Upper lobe of right lung (tissue), 1 donor: ENCODE data around the gene CXADR. TPM values are rescaled to one million over a fixed set of nuclear protein-coding genes. Genes with fewer than 3 reads are reported as not detected.

ENCODE experiments used
- ATAC-seq: fragments of 200-7000 bp; cut with Tn5 transposase; one replicate; pipeline ENCODE4 v1.9.1; 2020; ENCODE audit warnings: mild to moderate bottlenecking, moderate library complexity
- DNase-seq: peaks from one replicate; pipeline ENCODE4 v3.0.0-alpha.2; 2020
- H3K27ac ChIP-seq: fragments of 200-600 bp; one replicate; pipeline ENCODE4 v1.8.0; 2022
- H3K27me3 ChIP-seq: fragments of 200-600 bp; one replicate; pipeline ENCODE4 v1.8.0; 2022; ENCODE audit warnings: mild to moderate bottlenecking
- H3K36me3 ChIP-seq: fragments of 200-600 bp; one replicate; pipeline ENCODE4 v1.8.0; 2022
- H3K4me1 ChIP-seq: fragments of 200-600 bp; one replicate; pipeline ENCODE4 v1.8.0; 2022
- H3K4me3 ChIP-seq: fragments of 200-600 bp; one replicate; pipeline ENCODE4 v1.8.0; 2022; ENCODE audit warnings: mild to moderate bottlenecking
- H3K9me3 ChIP-seq: fragments of 200-600 bp; one replicate; pipeline ENCODE4 v1.8.0; 2022
- intact Hi-C: fragments of 100-400 bp; cut with DNase I; formaldehyde crosslinking; loops from one replicate; pipeline ENCODE4 v1.11.0; 2022
- total RNA-seq: library from RNA; stranded (reverse); fragmentation: NEBNext Ultra II Directional; extraction: Animal tissue kit (Norgen Biotek cat#: 25700); gene quantifications from one replicate; pipeline ENCODE4 v1.2.1, GENCODE V29; 2021
- TF ChIP-seq, protein P1 (sequence below): fragments of 200-600 bp; IDR thresholded peaks from one replicate; pipeline ENCODE4 v1.8.0; 2022; ENCODE audit warnings: antibody characterized with exemption
- donor health status: DM: no; HTN: yes; CAD: no; lungs with severe emphysema.

Gene CXADR
- total RNA-seq, 1 donor from 2014 or later, result 29.0 TPM

DNA sequence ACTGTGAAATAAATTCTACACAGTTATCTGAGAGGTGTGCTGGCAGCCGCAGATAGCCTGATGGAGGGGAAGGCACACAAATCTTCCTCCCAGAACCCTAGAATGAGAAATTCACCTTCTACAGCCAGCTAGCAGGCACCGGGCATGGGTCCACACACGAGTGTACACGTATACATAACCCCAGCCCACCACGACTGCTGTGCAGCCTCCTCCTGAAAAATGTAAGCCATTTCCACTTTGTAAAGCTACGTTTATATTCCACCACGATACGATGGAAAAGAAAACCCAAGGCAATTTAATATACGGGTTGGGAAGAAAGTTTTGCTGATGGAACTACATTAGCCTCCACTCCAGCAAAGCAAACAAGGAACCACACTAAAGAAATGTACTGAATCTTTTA is 98.1 kb downstream of the CXADR start:
- DNase-seq (no peak), ATAC-seq (no peak)
- Histone ChIP-seq H3K27ac (peak overlapping the region; percentile 91), H3K4me3 (peak overlapping the region; percentile 79), H3K27me3 (no peaks in the 10 kb centered on the region), H3K9me3 (no peaks in the 10 kb centered on the region), H3K4me1 (peaks cover 14% of the 10 kb centered on the region), H3K36me3 (peaks cover 14% of the 10 kb centered on the region)
- intact Hi-C loops, result no loop called here
- TF ChIP-seq, protein P1, sequence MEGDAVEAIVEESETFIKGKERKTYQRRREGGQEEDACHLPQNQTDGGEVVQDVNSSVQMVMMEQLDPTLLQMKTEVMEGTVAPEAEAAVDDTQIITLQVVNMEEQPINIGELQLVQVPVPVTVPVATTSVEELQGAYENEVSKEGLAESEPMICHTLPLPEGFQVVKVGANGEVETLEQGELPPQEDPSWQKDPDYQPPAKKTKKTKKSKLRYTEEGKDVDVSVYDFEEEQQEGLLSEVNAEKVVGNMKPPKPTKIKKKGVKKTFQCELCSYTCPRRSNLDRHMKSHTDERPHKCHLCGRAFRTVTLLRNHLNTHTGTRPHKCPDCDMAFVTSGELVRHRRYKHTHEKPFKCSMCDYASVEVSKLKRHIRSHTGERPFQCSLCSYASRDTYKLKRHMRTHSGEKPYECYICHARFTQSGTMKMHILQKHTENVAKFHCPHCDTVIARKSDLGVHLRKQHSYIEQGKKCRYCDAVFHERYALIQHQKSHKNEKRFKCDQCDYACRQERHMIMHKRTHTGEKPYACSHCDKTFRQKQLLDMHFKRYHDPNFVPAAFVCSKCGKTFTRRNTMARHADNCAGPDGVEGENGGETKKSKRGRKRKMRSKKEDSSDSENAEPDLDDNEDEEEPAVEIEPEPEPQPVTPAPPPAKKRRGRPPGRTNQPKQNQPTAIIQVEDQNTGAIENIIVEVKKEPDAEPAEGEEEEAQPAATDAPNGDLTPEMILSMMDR, result no peak

DNA sequence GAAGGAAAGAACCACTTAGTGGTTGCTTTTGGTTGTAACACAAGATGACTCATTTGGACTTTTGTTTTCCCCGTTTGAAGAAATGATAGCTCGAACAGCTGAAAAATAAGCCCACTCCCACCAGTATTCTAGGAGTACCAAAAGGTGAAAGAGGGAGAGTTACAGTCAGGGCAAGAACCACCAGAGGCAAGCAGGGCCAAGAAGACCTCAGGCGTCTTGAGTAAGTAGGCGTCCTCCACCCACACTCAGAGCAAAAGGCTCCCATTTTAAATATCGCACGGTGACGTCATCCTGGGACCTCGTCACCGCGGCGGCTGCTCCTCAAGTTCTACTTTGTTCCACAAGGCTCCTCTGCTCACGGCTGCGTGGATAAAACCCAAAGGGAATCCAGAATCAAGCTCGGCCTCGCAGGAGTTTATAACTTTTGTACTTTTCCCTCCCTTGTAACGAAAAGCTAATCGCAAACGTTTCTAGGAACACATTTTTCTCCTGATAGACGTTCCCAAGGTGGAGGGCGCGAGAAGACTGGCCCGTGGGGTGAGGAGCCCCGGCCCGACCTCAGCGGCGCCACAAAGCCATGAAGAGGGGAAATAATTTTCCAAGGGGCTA is 98.7 kb downstream of the CXADR start:
- DNase-seq (peak; percentile 87), ATAC-seq (peak; percentile 55)
- TF ChIP-seq, protein P1, result no peak
- Histone ChIP-seq H3K36me3 (peaks cover 14% of the 10 kb centered on the region), H3K4me1 (peaks cover 14% of the 10 kb centered on the region), H3K9me3 (no peaks in the 10 kb centered on the region), H3K4me3 (peak overlapping the region; percentile 79), H3K27ac (peak overlapping the region; percentile 91), H3K27me3 (no peaks in the 10 kb centered on the region)
- intact Hi-C loops, result no loop called here

DNA sequence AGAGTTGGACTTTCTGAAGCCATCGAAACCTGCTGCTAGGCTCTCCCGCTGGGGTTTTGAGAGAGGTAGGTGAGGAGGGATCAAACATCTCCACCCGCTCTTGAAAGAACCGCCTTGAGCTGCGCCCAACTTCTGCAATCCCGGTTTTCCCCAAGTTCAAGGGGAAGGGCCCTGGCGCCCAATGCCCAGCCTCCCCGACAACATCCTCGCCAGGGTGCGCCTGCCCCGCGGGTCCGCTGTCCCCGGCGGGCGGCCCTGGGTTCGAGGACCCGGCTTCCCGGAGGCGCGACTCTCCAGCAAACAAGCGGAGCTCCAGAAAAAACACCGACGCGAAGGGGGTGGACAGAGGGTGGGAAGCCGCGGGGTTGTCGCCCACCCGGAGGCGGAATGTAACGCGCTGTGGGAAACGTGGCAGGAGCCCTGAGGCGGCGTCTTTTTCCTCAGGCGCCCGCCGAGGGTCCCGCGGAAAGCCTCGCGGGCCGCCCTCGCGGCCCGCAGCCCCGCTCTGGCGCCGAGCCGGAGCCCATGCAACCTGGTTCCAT is 99.3 kb downstream of the CXADR start:
- no peaks in the 10 kb centered on the region for H3K27me3 ChIP-seq
- ATAC-seq (peak; percentile 62), DNase-seq (peak; percentile 82)
- H3K4me1 ChIP-seq, result peaks cover 14% of the 10 kb centered on the region
- H3K27ac ChIP-seq, result peak overlapping the region; percentile 91
- no peaks in the 10 kb centered on the region for H3K9me3 ChIP-seq
- H3K36me3 ChIP-seq, result peaks cover 14% of the 10 kb centered on the region
- TF ChIP-seq, protein P1, result no peak
- H3K4me3 ChIP-seq, result peak overlapping the region; percentile 79
- intact Hi-C loops, result no loop called here

- ATAC-seq (peak; percentile 94), DNase-seq (peak; percentile 94)
- no peaks in the 10 kb centered on the region for H3K27me3 ChIP-seq
- peaks cover 14% of the 10 kb centered on the region for H3K4me1 ChIP-seq
- H3K36me3 ChIP-seq, result peaks cover 10% of the 10 kb centered on the region
- TF ChIP-seq, protein P1, result no peak
- no peaks in the 10 kb centered on the region for H3K9me3 ChIP-seq
- intact Hi-C loops, result no loop called here
- peak within 1 kb of the TSS; percentile 91 for H3K27ac ChIP-seq
- peak within 1 kb of the TSS; percentile 79 for H3K4me3 ChIP-seq
These were observed 99.9 kb downstream of the CXADR start, which contains the start of gene BTG3 for GRCh38 chr21:17612565-17613241. Gene BTG3, minus strand, starts transcription at chr21:17612901. Its CDS starts 3,757 bp downstream, at chr21:17609144.

GRCh38 chr21:17613242-17613676 is 100.4 kb downstream of the CXADR start:
- Histone ChIP-seq H3K9me3 (no peaks in the 10 kb centered on the region), H3K36me3 (peaks cover 4% of the 10 kb centered on the region), H3K4me1 (peaks cover 14% of the 10 kb centered on the region), H3K27ac (peak overlapping the region; percentile 91), H3K4me3 (peak overlapping the region; percentile 79), H3K27me3 (no peaks in the 10 kb centered on the region)
- intact Hi-C loops, result no loop called here
- peak; percentile 75 for ATAC-seq
- TF ChIP-seq, protein P1, result no peak
- DNase-seq, result peak; percentile 89
